ENCODE measurements around the gene COA5. TPM values are rescaled to one million over a fixed set of nuclear protein-coding genes. Genes with fewer than 3 reads are reported as not detected.

The COA5 gene
- total and polyA plus RNA-seq, 2 donors (not counting 1 experiment from before 2014, with no cell fraction given) = 22.5 to 38.6 TPM

DNA sequence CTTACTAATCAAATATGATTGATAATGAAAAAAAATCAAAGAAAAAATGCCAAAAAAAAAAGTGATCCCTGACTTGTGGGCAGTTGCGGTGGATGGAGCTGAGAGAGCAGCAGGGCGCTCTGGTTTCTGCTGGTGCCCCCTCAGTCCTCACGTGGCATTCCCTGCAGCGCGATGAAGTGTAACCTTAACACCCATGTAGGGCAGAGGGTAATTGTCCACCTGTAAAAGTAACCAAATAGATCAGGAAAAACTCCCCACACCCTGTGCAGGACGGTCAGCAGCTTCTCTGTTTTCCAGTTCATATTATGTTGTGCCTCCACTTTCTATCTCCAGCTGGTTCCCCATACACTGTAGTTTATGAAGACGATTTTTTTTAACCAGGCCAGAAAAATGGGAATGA is 25.0 kb downstream of the COA5 start:
- Histone ChIP-seq H3K27me3 (ENCODE audit: control insufficient read depth, insufficient read depth, low read length) (no peaks in the 10 kb centered on the region), H3K79me2 (ENCODE audit: control insufficient read depth, insufficient read depth, low read length) (no peaks in the 10 kb centered on the region), H3K9ac (ENCODE audit: insufficient read depth, low read length) (no peak overlapping the region), H3K4me2 (ENCODE audit: extremely low read depth, insufficient read depth, low read length) (no peak overlapping the region), H3K27ac (ENCODE audit: insufficient read depth, low read length) (no peak overlapping the region), H4K20me1 (ENCODE audit: control insufficient read depth, extremely low read depth, insufficient read depth, low read length) (no peaks in the 10 kb centered on the region), H3K4me1 (ENCODE audit: control insufficient read depth, extremely low read depth, insufficient read depth, low read length) (no peaks in the 10 kb centered on the region), H3K4me3 (replicated peaks in 1 of 4; ENCODE audit: control extremely low read depth in 1 of 4, insufficient read depth in 1 of 4, low read depth in 3 of 4, low read length in 4 of 4) (no peak overlapping the region), H2AFZ (ENCODE audit: low read length) (no peak overlapping the region), H3K9me3 (ENCODE audit: control insufficient read depth, insufficient read depth, low read depth, low read length) (no peaks in the 10 kb centered on the region), H3K36me3 (ENCODE audit: control insufficient read depth, insufficient read depth, low read length) (no peaks in the 10 kb centered on the region)
- TF ChIP-seq, protein P1, sequence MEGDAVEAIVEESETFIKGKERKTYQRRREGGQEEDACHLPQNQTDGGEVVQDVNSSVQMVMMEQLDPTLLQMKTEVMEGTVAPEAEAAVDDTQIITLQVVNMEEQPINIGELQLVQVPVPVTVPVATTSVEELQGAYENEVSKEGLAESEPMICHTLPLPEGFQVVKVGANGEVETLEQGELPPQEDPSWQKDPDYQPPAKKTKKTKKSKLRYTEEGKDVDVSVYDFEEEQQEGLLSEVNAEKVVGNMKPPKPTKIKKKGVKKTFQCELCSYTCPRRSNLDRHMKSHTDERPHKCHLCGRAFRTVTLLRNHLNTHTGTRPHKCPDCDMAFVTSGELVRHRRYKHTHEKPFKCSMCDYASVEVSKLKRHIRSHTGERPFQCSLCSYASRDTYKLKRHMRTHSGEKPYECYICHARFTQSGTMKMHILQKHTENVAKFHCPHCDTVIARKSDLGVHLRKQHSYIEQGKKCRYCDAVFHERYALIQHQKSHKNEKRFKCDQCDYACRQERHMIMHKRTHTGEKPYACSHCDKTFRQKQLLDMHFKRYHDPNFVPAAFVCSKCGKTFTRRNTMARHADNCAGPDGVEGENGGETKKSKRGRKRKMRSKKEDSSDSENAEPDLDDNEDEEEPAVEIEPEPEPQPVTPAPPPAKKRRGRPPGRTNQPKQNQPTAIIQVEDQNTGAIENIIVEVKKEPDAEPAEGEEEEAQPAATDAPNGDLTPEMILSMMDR (conservative IDR thresholded peaks at IDR 0.05 in 1 of 2, IDR thresholded peaks at IDR 0.05 in 1 of 2; ENCODE audit: low read depth in 1 of 2, low read length in 2 of 2) = no peak
- no peak for TF ChIP-seq EZH2 (IDR thresholded peaks at IDR 0.05; ENCODE audit: low read length, missing control alignments)
- no peak for DNase-seq (ENCODE audit: low read depth in 2 of 2)

DNA sequence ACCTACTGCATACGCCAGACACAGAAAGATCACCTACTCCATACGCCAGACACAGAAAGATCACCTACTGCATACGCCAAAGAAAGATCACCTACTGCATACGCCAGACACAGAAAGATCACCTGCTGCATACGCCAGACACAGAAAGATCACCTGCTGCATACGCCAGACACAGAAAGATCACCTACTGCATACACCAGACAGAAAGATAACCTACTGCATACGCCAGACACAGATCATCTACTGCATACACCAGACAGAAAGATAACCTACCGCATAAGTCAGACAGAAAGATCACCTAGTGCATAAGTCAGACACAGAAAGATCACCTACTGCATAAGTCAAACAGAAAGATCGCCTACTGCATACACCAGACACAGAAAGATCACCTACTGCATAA is 25.8 kb downstream of the COA5 start:
- Histone ChIP-seq H3K9ac (ENCODE audit: insufficient read depth, low read length) (no peak overlapping the region), H3K36me3 (ENCODE audit: control insufficient read depth, insufficient read depth, low read length) (no peaks in the 10 kb centered on the region), H3K27me3 (ENCODE audit: control insufficient read depth, insufficient read depth, low read length) (no peaks in the 10 kb centered on the region), H3K4me3 (replicated peaks in 1 of 4; ENCODE audit: control extremely low read depth in 1 of 4, insufficient read depth in 1 of 4, low read depth in 3 of 4, low read length in 4 of 4) (no peak overlapping the region), H2AFZ (ENCODE audit: low read length) (no peak overlapping the region), H3K27ac (ENCODE audit: insufficient read depth, low read length) (no peak overlapping the region), H3K4me1 (ENCODE audit: control insufficient read depth, extremely low read depth, insufficient read depth, low read length) (no peaks in the 10 kb centered on the region), H3K9me3 (ENCODE audit: control insufficient read depth, insufficient read depth, low read depth, low read length) (no peaks in the 10 kb centered on the region), H3K4me2 (ENCODE audit: extremely low read depth, insufficient read depth, low read length) (no peak overlapping the region), H3K79me2 (ENCODE audit: control insufficient read depth, insufficient read depth, low read length) (no peaks in the 10 kb centered on the region), H4K20me1 (ENCODE audit: control insufficient read depth, extremely low read depth, insufficient read depth, low read length) (no peaks in the 10 kb centered on the region)
- TF ChIP-seq, protein P1 (conservative IDR thresholded peaks at IDR 0.05 in 1 of 2, IDR thresholded peaks at IDR 0.05 in 1 of 2; ENCODE audit: low read depth in 1 of 2, low read length in 2 of 2) = no peak
- TF ChIP-seq EZH2 (IDR thresholded peaks at IDR 0.05; ENCODE audit: low read length, missing control alignments) = no peak
- no peak for DNase-seq (ENCODE audit: low read depth in 2 of 2)

DNA sequence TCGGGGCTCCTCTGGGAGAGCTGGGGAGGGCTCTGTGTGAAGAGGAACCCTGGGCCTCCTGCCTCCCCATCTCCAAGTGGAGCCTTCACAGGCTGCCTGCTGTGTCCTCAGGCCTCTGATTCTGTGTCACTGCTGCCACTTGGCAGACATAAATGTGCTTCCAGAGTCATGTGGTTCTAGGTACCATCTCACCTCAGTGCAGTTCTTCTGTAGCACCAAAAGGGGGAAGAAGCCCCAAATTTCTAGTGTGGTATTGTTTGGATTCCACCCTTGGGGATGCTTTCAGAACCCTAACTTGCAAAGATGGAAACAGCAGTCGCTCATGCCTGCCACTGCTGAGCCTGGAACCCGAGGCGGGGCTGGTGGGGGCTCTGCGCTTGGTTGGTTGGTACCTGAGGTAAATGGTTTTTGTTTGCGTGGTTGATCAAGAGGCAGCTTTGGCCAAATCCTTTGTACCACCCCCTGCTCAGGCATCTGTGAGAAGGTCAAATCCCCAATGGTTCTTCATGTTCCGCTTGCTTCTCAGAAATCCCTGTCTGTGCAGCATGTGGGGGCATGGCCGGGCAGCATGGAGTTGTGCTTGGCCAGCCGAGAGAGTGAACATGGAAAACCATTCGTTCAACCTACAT is 27.5 kb downstream of the COA5 start:
- no peak overlapping the region for H3K27ac ChIP-seq (ENCODE audit: insufficient read depth, low read length)
- no peaks in the 10 kb centered on the region for H3K9me3 ChIP-seq (ENCODE audit: control insufficient read depth, insufficient read depth, low read depth, low read length)
- no peak overlapping the region for H3K4me3 ChIP-seq (replicated peaks in 1 of 4; ENCODE audit: control extremely low read depth in 1 of 4, insufficient read depth in 1 of 4, low read depth in 3 of 4, low read length in 4 of 4)
- no peak overlapping the region for H3K9ac ChIP-seq (ENCODE audit: insufficient read depth, low read length)
- no peak for DNase-seq (ENCODE audit: low read depth in 2 of 2)
- H3K36me3 ChIP-seq (ENCODE audit: control insufficient read depth, insufficient read depth, low read length) = no peaks in the 10 kb centered on the region
- H4K20me1 ChIP-seq (ENCODE audit: control insufficient read depth, extremely low read depth, insufficient read depth, low read length) = no peaks in the 10 kb centered on the region
- TF ChIP-seq EZH2 (IDR thresholded peaks at IDR 0.05; ENCODE audit: low read length, missing control alignments) = no peak
- TF ChIP-seq, protein P1 (conservative IDR thresholded peaks at IDR 0.05 in 1 of 2, IDR thresholded peaks at IDR 0.05 in 1 of 2; ENCODE audit: low read depth in 1 of 2, low read length in 2 of 2) = no peak
- no peaks in the 10 kb centered on the region for H3K27me3 ChIP-seq (ENCODE audit: control insufficient read depth, insufficient read depth, low read length)
- H3K4me2 ChIP-seq (ENCODE audit: extremely low read depth, insufficient read depth, low read length) = no peak overlapping the region
- no peaks in the 10 kb centered on the region for H3K4me1 ChIP-seq (ENCODE audit: control insufficient read depth, extremely low read depth, insufficient read depth, low read length)
- no peaks in the 10 kb centered on the region for H3K79me2 ChIP-seq (ENCODE audit: control insufficient read depth, insufficient read depth, low read length)
- H2AFZ ChIP-seq (ENCODE audit: low read length) = no peak overlapping the region
